HEK293 (cell line): Measurements from ENCODE around the gene SFR1.

ENCODE experiments used
- AEBP2 ChIP-seq: fragments of 450-650 bp; formaldehyde crosslinking; IDR thresholded peaks from 2 replicates; pipeline ENCODE4 v1.5.1; 2016; ENCODE audit warnings: missing biosample characterization, missing genetic modification characterization, borderline replicate concordance
- BCL11A ChIP-seq: fragments of 450-650 bp; formaldehyde crosslinking; IDR thresholded peaks from 2 replicates; pipeline ENCODE4 v1.5.1; 2016; ENCODE audit warnings: low read depth, missing biosample characterization, missing genetic modification characterization
- ELK4 ChIP-seq: IDR thresholded peaks from 2 replicates; pipeline ENCODE4 v1.6.1; 2011; ENCODE audit warnings: mild to moderate bottlenecking, low read depth, low read length, borderline replicate concordance
- HOXA7 ChIP-seq: sonication (generic); formaldehyde crosslinking; IDR thresholded peaks from 2 replicates; pipeline ENCODE4 v1.8.1; 2022; ENCODE audit warnings: missing genetic modification reagents, borderline replicate concordance
- HOXC10 ChIP-seq: sonication (generic); formaldehyde crosslinking; IDR thresholded peaks from 2 replicates; pipeline ENCODE4 v1.8.1; 2023; ENCODE audit warnings: mild to moderate bottlenecking, missing genetic modification reagents
- KLF1 ChIP-seq: fragments of 450-650 bp; formaldehyde crosslinking; IDR thresholded peaks from 2 replicates; pipeline ENCODE4 v1.5.1; 2016; ENCODE audit warnings: missing biosample characterization, missing genetic modification characterization
- KLF9 ChIP-seq: fragments of 450-650 bp; formaldehyde crosslinking; IDR thresholded peaks from 2 replicates; pipeline ENCODE4 v1.5.1; 2016; ENCODE audit warnings: missing biosample characterization, missing genetic modification characterization, low read depth
- MZF1 ChIP-seq: fragments of 450-650 bp; formaldehyde crosslinking; IDR thresholded peaks from 2 replicates; pipeline ENCODE4 v1.5.1; 2017; ENCODE audit warnings: missing biosample characterization, missing genetic modification characterization, borderline replicate concordance
- PRDM2 ChIP-seq: fragments of 450-650 bp; formaldehyde crosslinking; IDR thresholded peaks from 2 replicates; pipeline ENCODE4 v1.5.1; 2016; ENCODE audit warnings: missing biosample characterization, missing genetic modification characterization, borderline replicate concordance
- TCF7L2 ChIP-seq: IDR thresholded peaks from 2 replicates; pipeline ENCODE4 v1.6.1; 2011; ENCODE audit warnings: low read depth, mild to moderate bottlenecking, inconsistent platforms, low read length, moderate library complexity, borderline replicate concordance
- TRIM28 ChIP-seq: IDR thresholded peaks from 2 replicates; pipeline ENCODE4 v1.6.1; 2011; ENCODE audit warnings: low read length, control low read depth, borderline replicate concordance
- TSHZ1 ChIP-seq: fragments of 450-650 bp; formaldehyde crosslinking; IDR thresholded peaks from 2 replicates; pipeline ENCODE4 v1.5.1; 2016; ENCODE audit warnings: missing biosample characterization, missing genetic modification characterization, borderline replicate concordance
- YY2 ChIP-seq: fragments of 450-650 bp; formaldehyde crosslinking; IDR thresholded peaks from 2 replicates; pipeline ENCODE4 v1.5.1; 2016; ENCODE audit warnings: missing biosample characterization, missing genetic modification characterization
- ZFP3 ChIP-seq: fragments of 450-650 bp; formaldehyde crosslinking; IDR thresholded peaks from 2 replicates; pipeline ENCODE4 v1.5.1; 2016; ENCODE audit warnings: low read depth, missing biosample characterization, missing genetic modification characterization
- ZNF146 ChIP-seq: fragments of 450-650 bp; formaldehyde crosslinking; IDR thresholded peaks from 2 replicates; pipeline ENCODE4 v1.5.1; 2016; ENCODE audit warnings: missing biosample characterization, missing genetic modification characterization
- ZNF274 ChIP-seq, 2 experiments: fragments of 200-500 bp in 1 of 2; fragments of 450-650 bp in 1 of 2; sonication (Bioruptor generic) in 1 of 2; formaldehyde crosslinking in 1 of 2; IDR thresholded peaks; 2 replicates each; pipeline versions ENCODE4 v1.5.1 to v1.6.1; 2014 to 2016; ENCODE audit warnings: borderline replicate concordance in 1 of 2, inconsistent platforms in 1 of 2, low read length in 1 of 2, missing biosample characterization in 1 of 2, missing genetic modification characterization in 1 of 2
- ZNF362 ChIP-seq: fragments of 450-650 bp; formaldehyde crosslinking; IDR thresholded peaks from 2 replicates; pipeline ENCODE4 v1.5.1; 2016; ENCODE audit warnings: missing biosample characterization, missing genetic modification characterization
- ZNF366 ChIP-seq: fragments of 450-650 bp; formaldehyde crosslinking; conservative IDR thresholded peaks from 2 replicates; pipeline ENCODE4 v1.5.1; 2016; ENCODE audit warnings: missing biosample characterization, missing genetic modification characterization
- ZNF473 ChIP-seq: fragments of 450-650 bp; formaldehyde crosslinking; IDR thresholded peaks from 2 replicates; pipeline ENCODE4 v1.5.1; 2017; ENCODE audit warnings: missing biosample characterization, missing genetic modification characterization
- ZNF488 ChIP-seq: fragments of 450-650 bp; formaldehyde crosslinking; IDR thresholded peaks from 2 replicates; pipeline ENCODE4 v1.5.1; 2016; ENCODE audit warnings: missing biosample characterization, missing genetic modification characterization
- ZNF571 ChIP-seq: fragments of 450-650 bp; formaldehyde crosslinking; IDR thresholded peaks from 2 replicates; pipeline ENCODE4 v1.5.0; 2017; ENCODE audit warnings: missing biosample characterization, missing genetic modification characterization
- ZNF658 ChIP-seq: fragments of 450-650 bp; formaldehyde crosslinking; IDR thresholded peaks from 2 replicates; pipeline ENCODE4; 2016; ENCODE audit warnings: missing biosample characterization, missing genetic modification characterization
- ZNF768 ChIP-seq: fragments of 450-650 bp; formaldehyde crosslinking; IDR thresholded peaks from 2 replicates; pipeline ENCODE4 v1.5.1; 2018; ENCODE audit warnings: missing biosample characterization, mild to moderate bottlenecking, missing genetic modification characterization
- ZNF785 ChIP-seq: fragments of 450-650 bp; formaldehyde crosslinking; IDR thresholded peaks from 2 replicates; pipeline ENCODE4 v1.5.1; 2016; ENCODE audit warnings: missing biosample characterization, missing genetic modification characterization
- ZSCAN18 ChIP-seq: fragments of 450-650 bp; formaldehyde crosslinking; IDR thresholded peaks from 2 replicates; pipeline ENCODE4 v1.5.1; 2016; ENCODE audit warnings: missing biosample characterization, missing genetic modification characterization

The SFR1 gene

GRCh38 chr10:104080762-104081161 lies 41.2 kb upstream of the SFR1 start (continued):
- no peak for TF ChIP-seq ZNF362 (tag by site-specific recombination)
- no peak for TF ChIP-seq ZNF146 (tag by site-specific recombination)
- TF ChIP-seq KLF9 (tag by site-specific recombination), result no peak
- no peak for TF ChIP-seq KLF1 (tag by site-specific recombination)
- TF ChIP-seq ZFP3 (tag by site-specific recombination), result no peak
- no peak for TF ChIP-seq ZNF785 (tag by site-specific recombination)
- TF ChIP-seq ZNF768 (tag by site-specific recombination), result no peak
- no peak for TF ChIP-seq TRIM28
- no peak for TF ChIP-seq ZNF571
- peak; percentile 61; the same call in 1 of the 2 replicates for TF ChIP-seq MZF1 (tag by site-specific recombination)
- TF ChIP-seq ZSCAN18, result no peak
- TF ChIP-seq ZNF366 (tag by site-specific recombination), result no peak; the same call in 1 of the 2 replicates
- peak; percentile 77 for TF ChIP-seq BCL11A (tag by site-specific recombination)
- no peak for TF ChIP-seq ELK4
- no peak for TF ChIP-seq PRDM2 (tag by site-specific recombination)
- TF ChIP-seq TCF7L2, result peak; percentile 48; the same call in 1 of the 2 replicates
- no peak for TF ChIP-seq YY2 (tag by site-specific recombination)
- no peak for TF ChIP-seq ZNF274 (IDR thresholded peaks at IDR 0.05; ENCODE audit: low read length)
- no peak for TF ChIP-seq ZNF274 (tag by site-specific recombination; IDR thresholded peaks at IDR 0.05; ENCODE audit: borderline replicate concordance)
- no peak for TF ChIP-seq AEBP2 (tag by site-specific recombination)
- no peak for TF ChIP-seq ZNF488 (tag by site-specific recombination)
- TF ChIP-seq TSHZ1 (tag by site-specific recombination), result no peak
- no peak for TF ChIP-seq ZNF658 (tag by site-specific recombination)
- no peak for TF ChIP-seq HOXC10 (CRISPR knock-in tag)
- no peak for TF ChIP-seq ZNF473
- no peak for TF ChIP-seq HOXA7 (CRISPR knock-in tag)
